GM19463 (cell line): ENCODE data around the gene FBXW11.
A peak's percentile ranks its signal among the peaks of the same experiment; 100 is the strongest.
"Not testable (repeated sequence)": the region's sequence is repeated elsewhere in the genome, so short reads cannot be mapped to it uniquely, and the experiment has no call there.

Experiments
- ATAC-seq: cut with Tn5 transposase; IDR thresholded peaks from one replicate; pipeline ENCODE4 v1.9.1; 2021; ENCODE audit warnings: mild to moderate bottlenecking, moderate library complexity; ENCODE audit not compliant: unreplicated experiment

FBXW11 gene

DNA sequence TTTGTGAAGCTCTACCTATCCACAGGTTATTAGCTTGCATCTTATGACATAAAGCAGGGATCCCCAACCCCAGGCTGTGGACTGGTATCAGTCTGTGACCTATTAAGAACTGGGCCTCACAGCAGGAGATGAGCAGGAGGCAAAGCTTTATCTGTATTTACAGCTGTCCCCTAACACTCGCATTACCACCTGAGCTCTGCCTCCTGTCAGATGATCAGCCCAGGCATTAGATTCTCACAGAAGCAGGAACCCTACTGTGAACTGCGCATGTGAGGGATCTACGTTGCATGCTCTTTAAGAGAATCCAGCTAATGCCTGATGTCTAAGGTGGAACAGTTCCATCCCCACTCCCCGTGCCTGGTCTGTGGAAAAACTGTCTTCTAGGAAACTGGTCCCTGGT, 19.7 kb downstream of the FBXW11 start:
- no peak for ATAC-seq

GRCh38 chr5:171984748-171985419, 21.6 kb downstream of the FBXW11 start:
- ATAC-seq: no peak

DNA sequence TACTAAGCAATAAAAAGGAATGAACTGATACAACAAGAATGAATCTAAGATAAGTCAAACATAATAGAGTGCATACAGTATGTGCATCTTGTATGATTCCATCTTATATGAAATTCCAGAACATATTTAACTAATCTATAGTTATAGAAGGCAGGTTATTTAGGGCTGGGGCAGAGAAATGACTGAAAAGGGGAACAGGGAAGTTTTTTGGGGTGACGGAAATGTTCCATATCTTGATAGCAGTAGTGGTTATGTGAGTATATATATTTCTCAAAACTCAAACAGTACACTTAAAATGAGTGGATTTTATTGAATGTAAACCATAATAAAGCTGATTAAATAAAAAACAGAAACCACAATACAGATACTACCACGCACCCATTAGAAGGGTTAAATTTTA, 24.6 kb downstream of the FBXW11 start:
- ATAC-seq: no peak

- ATAC-seq: no peak
These were observed 25.6 kb downstream of the FBXW11 start for GRCh38 chr5:171980792-171981191.

GRCh38 chr5:171979606-171980005, 26.8 kb downstream of the FBXW11 start:
- ATAC-seq: no peak

GRCh38 chr5:171978519-171978918, 27.9 kb downstream of the FBXW11 start:
- ATAC-seq: no peak

DNA sequence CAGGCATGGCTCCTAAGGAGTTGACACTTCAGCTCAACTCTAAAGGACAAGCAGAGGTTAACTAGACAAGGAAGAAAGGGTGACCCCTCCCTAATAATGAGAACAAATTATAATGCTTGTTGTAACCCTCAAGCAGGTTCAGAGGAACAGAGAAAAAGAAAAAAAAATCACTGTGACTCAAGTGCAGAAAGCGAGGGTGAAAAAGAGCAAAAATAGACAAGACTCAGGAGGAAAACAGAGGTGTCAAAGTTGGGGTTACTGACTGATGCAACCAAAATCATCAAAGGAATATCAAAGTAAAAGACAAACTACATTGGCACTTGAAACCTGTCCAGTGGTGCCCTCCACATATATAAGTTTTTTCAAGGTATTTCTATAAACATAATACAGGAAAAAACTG, 28.4 kb downstream of the FBXW11 start:
- no peak for ATAC-seq

DNA sequence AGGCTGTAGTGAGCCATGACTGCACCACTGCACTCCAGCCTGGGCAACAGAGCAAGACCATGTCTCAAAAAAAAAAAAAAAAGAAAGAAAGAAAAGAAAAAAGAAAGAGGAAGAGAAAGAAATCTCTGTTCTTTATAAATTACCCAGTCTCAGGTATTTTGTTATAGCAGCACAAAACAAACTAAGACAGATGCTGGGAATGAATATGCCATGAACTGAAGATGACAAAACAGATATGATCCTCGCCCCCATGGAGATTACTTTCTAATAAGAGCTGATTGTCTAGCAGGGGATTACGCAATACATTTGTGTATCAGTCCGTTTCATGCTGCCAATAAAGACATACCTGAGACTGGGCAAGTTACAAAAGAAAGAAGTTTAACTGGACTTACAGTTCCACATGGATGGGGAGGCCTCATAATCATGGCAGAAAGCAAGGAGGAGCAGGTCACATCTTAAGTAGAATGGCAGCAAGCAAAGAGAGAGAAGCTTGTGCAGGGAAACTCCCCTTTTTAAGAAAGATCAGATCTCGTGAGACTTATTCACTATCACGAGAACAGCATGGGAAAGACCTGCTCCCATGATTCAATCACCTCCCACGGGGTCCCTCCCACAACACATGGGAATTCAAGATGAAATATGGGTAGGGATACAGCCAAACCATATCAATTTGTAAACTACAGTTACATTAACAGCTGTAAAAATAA, 29.0 kb downstream of the FBXW11 start:
- ATAC-seq: not testable (repeated sequence)

- no peak for ATAC-seq
These were observed 30.4 kb downstream of the FBXW11 start for GRCh38 chr5:171975877-171976667.

DNA sequence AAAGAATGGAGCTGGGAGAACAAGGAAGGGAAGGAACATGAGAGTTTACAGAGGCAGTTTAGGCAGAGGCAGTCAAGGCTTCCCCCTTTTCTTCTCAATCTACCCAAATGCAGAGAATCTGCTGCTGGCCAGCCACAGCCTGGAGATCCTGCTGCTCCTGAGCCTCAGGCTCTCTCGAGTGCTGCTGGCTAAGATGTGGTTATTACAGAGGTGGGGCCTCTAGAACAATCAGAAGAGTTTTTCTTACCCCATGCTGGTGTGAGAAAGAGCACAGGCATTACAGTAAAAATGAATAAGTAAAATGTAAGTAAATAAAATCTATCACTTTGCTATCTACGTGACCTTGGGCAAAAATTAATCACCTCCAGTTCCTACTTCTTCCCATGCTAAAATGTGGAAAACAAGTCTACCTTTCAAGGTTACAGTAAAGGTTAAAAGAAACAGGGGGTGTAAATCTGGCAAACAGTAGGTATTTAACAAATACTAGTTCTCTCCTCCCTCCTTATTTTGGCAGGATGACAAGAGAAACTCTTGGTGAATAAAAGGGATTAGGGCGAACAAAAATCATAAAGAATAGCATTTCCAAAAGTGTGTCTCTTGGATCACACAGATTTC, 31.1 kb downstream of the FBXW11 start:
- ATAC-seq: no peak

DNA sequence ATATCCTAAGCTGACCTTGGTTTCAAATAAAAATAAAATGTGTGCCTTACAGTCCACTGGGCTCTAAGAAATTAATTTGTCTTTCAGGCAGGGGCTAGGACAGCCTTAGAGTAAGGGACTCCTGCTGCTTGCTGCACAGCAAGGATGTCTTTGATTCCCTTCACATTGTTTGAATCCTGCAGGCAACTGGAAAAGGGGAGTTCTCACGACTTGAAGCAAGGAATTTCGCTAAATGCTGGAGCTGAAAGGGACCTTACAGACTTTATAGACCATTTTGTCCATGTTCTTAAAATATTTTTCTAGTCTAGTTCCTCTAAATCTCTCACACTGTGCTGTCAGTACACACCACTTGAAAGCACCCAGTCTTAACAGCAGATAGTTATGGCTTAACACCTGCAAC, 35.6 kb downstream of the FBXW11 start:
- no peak for ATAC-seq

DNA sequence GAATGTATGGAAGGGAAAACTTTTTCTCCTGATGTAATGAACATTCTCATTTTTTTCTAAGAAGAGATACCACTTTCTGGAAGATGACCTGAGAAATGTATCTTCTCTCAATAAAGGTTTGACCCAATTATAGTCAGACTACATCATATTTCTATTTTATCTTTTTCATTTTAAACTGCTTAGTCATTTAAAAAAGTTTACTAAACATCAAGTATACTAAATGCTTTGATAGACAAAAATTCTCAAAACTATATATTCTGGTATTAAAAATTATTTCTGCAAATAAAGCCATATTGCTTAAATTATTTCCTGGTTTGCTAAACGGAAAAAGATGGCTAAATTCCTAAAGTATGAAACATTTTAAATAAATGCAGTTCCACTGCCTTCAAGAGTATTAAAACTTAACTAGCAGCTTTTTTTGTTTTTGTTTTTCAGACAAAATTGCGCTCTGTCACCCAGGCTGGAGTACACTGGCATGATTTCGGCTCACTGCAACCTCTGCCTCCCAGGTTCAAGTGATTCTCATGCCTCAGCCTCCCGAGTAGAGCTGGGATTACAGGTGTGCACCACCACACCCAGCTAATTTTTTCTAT, 37.1 kb downstream of the FBXW11 start:
- no peak for ATAC-seq

DNA sequence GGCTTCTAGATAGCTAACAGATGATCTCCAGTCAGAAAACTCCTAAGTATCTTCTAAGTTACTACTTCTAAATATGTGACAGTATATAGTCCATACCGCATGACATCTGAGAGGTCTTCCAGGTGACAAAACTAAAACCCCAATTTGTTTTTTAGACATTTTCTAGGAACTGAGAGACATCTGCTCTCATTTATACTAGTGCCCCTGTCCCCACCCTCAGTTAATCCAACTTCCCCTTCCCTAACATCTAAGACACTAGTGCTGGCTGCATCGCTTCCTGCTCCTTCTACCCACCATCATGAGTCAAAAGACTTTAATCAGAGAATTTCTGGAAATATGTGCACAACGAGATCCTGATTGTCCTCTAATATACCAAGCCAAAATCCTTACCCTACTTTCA, 37.9 kb downstream of the FBXW11 start:
- peak; percentile 35 for ATAC-seq

DNA sequence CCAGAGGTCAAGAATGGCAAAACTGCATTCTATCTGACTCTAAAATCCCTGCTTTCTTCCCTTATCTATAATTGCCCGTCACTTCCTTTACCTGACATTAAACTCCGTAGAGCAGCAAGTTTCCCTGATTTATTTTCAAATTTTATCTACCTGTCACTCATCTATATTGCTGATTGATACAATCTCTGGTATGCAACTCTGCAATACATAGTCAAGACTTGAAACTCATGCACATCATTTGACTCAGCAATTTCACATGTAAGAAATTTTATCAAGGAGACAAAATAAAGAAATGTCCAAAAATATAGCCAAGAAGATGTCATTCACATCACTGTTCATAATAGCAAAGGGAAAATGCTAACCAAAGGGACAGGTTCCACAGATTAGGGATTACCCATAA, 39.5 kb downstream of the FBXW11 start:
- no peak for ATAC-seq

- no peak for ATAC-seq
These were observed 40.2 kb downstream of the FBXW11 start for GRCh38 chr5:171966270-171966669.

DNA sequence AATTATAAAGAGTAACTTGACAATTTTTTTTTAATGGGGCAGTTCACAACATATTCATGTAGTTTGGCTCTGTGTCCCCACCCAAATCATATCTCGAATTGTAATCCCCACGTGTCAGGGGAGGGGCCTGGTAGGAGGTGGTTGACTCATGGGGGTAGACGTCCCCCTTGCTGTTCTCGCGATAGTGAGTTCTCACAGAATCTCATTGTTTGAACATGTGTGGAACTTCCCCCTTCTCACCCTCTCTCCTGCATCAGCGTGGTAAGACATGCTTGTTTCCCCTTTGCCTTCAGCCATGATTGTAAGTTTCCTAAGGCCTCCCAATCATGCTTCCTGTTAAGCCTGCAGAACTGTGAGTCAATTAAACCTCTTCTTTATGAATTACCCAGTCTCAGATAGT, 40.7 kb downstream of the FBXW11 start:
- no peak for ATAC-seq

DNA sequence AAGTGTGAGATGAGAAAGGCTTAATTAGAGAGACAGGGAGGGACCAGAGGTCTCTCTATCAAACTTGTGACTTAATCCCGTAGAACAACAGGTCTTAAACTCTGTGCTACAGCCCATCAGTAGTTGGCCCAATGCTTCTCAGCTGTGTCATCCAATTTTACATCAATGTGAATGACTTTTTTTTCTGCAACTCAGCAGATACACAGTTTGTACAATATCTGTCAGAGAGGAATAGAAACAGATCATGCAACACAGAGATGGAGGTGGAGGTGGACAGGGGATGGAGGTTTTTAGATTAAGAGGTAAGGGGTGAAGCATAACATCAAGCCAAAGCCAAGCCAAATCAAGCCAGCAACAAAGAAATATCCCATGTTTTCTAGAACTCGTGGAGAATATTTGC, 43.0 kb downstream of the FBXW11 start:
- no peak for ATAC-seq

- peak; percentile 72 for ATAC-seq
These were observed 45.3 kb downstream of the FBXW11 start for GRCh38 chr5:171961117-171961516.

- ATAC-seq: peak; percentile 43
These were observed 48.7 kb downstream of the FBXW11 start for GRCh38 chr5:171957591-171958251.

DNA sequence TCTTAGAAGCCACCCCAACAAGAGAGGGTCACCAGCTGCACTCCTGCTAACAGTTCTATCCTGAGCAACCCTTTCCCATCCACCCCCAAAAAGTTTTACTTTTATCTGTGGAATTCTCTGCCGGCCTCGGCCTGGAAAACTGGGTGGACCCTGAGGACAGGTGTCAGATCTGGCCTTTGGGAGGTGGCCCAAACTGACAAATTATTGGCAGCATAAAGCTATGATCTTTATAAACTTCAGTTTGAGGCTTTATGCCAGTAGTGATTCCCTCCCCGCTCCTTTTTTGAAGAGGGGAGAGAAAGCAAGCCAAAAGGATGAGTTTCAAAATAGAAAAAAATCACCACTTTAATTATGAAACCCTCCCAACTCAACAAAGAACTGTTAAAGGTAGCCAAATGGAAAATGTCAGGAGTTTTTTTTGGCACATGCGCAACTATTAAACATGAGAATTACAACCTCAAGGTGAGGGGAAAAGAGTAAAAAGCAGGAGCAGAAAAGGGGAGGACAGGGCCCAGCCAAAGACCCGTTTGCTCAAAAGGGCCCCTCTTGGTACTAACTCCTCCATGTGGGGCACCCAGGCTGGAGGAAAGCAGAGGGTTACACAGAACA, 49.4 kb downstream of the FBXW11 start:
- no peak for ATAC-seq
